Gastrocnemius medialis (tissue), 4 donors: ENCODE results near the gene MICB. TPM values are rescaled to one million over a fixed set of nuclear protein-coding genes. Genes with fewer than 3 reads are reported as not detected.

ENCODE experiments used
- ATAC-seq, 2 donors: fragments of 150-250 bp; one replicate each; pipeline ENCODE4 v1.9.1; 2016
- DNase-seq, 2 donors: peaks; one replicate each; pipeline ENCODE4 v3.0.0-alpha.2; 2019
- H3K27ac ChIP-seq, 4 donors: fragments of 200-600 bp; sonication (generic); 1 replicate in 1 of 4; 2 replicates in 3 of 4; pipeline ENCODE4 v1.5.1; 2016 to 2018; ENCODE audit warnings: mild to moderate bottlenecking in 2 of 4, moderate library complexity in 1 of 4
- H3K27me3 ChIP-seq, 3 donors: fragments of 200-600 bp; sonication (generic) in 2 of 3; 1 replicate in 1 of 3; 2 replicates in 2 of 3; pipeline versions ENCODE4 v1.5.1 to v1.6.0; 2016 to 2019; ENCODE audit warnings: mild to moderate bottlenecking in 1 of 3, moderate library complexity in 1 of 3
- H3K36me3 ChIP-seq, 2 donors: fragments of 200-600 bp; sonication (generic) in 1 of 2; one replicate each; pipeline ENCODE4 v1.5.1; 2017 to 2018
- H3K4me1 ChIP-seq, 2 donors: fragments of 200-600 bp; sonication (generic) in 1 of 2; one replicate each; pipeline ENCODE4 v1.5.1; 2016 to 2017; ENCODE audit warnings: mild to moderate bottlenecking in 2 of 2
- H3K4me3 ChIP-seq, 4 donors: fragments of 200-600 bp; sonication (generic) in 3 of 4; 1 replicate in 1 of 4; 2 replicates in 3 of 4; pipeline ENCODE4 v1.5.1; 2016 to 2019; ENCODE audit warnings: mild to moderate bottlenecking in 2 of 4
- H3K9me3 ChIP-seq, 3 donors: fragments of 200-600 bp; sonication (generic) in 2 of 3; 1 replicate in 1 of 3; 2 replicates in 2 of 3; pipeline ENCODE4 v1.5.1; 2016 to 2019
- CTCF ChIP-seq, 5 experiments: fragments of 450-650 bp in 3 of 5; fragments of 200-600 bp in 2 of 5; sonication (generic) in 2 of 5; IDR thresholded peaks in 4 of 5; conservative IDR thresholded peaks in 1 of 5; 1 replicate in 4 of 5; 2 replicates in 1 of 5; pipeline ENCODE4 v1.5.1; 2016 to 2019; ENCODE audit warnings: antibody characterized with exemption in 5 of 5, mild to moderate bottlenecking in 3 of 5, moderate library complexity in 3 of 5
- POLR2A ChIP-seq, 2 donors: fragments of 450-650 bp; IDR thresholded peaks; one replicate each; pipeline ENCODE4 v1.6.1; 2017; ENCODE audit warnings: antibody characterized with exemption in 2 of 2, mild to moderate bottlenecking in 2 of 2, moderate library complexity in 2 of 2
- in situ Hi-C, 4 donors: fragments of 200-750 bp; cut with MboI; loops; one replicate each; pipeline versions ENCODE4 v1.15.0 to v1.8.0; 2017; ENCODE audit warnings: low sequenced_read_pairs in 4 of 4
- intact Hi-C: fragments of 100-400 bp; cut with DNase I; formaldehyde crosslinking; loops from one replicate; pipeline ENCODE4 v1.15.1; 2023; ENCODE audit warnings: low total_unique reads
- total RNA-seq, 4 donors: library from RNA; depleted of rRNA; stranded (reverse); fragments of >200 nt; gene quantifications; one replicate each; pipeline versions ENCODE4 v1.1.0 to v1.2.3, GENCODE V29; 2016

MICB gene
- total RNA-seq, 4 donors from 2014 or later = 0.20 to 1.2 (median 0.50) TPM

DNA sequence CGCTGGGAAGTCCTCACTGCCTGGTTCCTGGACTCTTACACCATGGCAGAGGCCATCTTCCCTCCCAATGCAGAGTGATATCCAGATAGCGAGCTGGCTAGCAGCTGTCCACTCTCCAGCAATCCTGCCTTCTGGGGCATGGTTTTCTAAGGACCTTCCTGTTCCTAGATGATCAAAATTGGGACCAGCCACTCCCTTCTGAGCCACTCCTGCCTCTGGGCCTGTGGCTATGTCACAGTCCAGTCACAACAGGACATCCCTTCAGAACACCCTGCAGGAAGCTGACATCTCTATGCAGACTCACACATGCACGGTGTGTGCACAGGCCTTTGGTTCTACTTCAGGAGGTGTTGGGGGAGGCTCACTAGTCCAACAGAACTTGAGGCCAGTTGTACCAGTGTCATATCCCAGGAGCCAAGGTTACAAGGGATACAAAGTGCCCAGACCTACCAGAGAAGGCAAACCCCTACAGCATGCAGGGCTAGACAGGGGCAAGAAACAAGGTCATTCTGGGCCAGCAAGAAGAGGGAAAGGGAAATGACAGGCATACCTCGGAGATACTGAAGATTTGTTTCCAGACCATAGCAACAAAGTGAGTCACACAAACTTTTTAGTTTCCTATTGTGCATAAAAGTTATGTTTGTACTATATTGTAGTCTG is 28.1 kb downstream of the MICB start:
- Histone ChIP-seq H3K4me3 (no peak overlapping the region), H3K36me3 (peaks cover 0 to 15% of the 10 kb centered on the region in 2 donors), H3K27ac (no peak overlapping the region), H3K27me3 (no peaks in the 10 kb centered on the region), H3K9me3 (no peaks in the 10 kb centered on the region), H3K4me1 (no peaks in the 10 kb centered on the region)
- TF ChIP-seq CTCF (IDR thresholded peaks at IDR 0.05 in 4 of 5, conservative IDR thresholded peaks at IDR 0.05 in 1 of 5) (no peak), POLR2A (IDR thresholded peaks at IDR 0.05) (no peak)
- intact Hi-C loops = no loop called here
- ATAC-seq = no peak
- in situ Hi-C loops = loop anchor here in 1 of 4 donors (25.0 kb wide), 1 partner anchor 661 kb away; the partner anchor contains the start of genes AGER, AGPAT1, GPSM3 and PBX2
- DNase-seq = no peak

DNA sequence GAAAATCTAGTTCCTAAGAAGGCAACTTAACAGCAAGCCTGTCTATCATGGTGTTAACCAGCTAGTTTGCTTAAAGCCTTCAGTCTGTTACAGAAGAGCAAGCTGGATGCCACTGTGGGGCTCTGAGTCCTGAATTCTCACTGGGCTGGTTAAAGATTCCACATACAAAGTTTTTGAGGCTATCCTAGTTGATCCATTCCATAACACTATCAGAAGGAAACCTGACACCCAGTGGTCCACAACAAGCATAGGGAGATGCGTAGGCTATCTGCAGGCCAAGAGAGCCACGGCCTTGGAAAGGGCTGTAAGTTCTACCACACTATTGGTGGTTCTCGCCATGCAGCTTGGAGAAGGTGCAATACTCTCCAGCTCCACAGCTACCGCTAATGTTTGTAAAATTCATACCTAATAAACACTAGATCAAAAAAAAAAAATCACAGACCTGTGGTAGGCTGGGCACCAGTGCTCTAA is 30.4 kb downstream of the MICB start:
- ATAC-seq = no peak
- Histone ChIP-seq H3K27ac (no peak overlapping the region), H3K4me3 (no peak overlapping the region), H3K4me1 (no peaks in the 10 kb centered on the region), H3K27me3 (no peaks in the 10 kb centered on the region), H3K9me3 (no peaks in the 10 kb centered on the region), H3K36me3 (peaks cover 0 to 38% of the 10 kb centered on the region in 2 donors)
- DNase-seq = no peak
- intact Hi-C loops (no loop called here), in situ Hi-C loops (loop anchor here in 1 of 4 donors (25.0 kb wide), 1 partner anchor 659 kb away; the partner anchor contains the start of genes AGER, AGPAT1, GPSM3 and PBX2)
- TF ChIP-seq POLR2A (IDR thresholded peaks at IDR 0.05) = no peak
- no peak for TF ChIP-seq CTCF (IDR thresholded peaks at IDR 0.05 in 4 of 5, conservative IDR thresholded peaks at IDR 0.05 in 1 of 5)

GRCh38 chr6:31528821-31529328 is 30.9 kb downstream of the MICB start, which contains the start of gene MCCD1:
TSS of gene MCCD1 (plus strand) at chr6:31528962. CDS start at chr6:31529015, 53 bp downstream.
- peaks cover 0 to 43% of the 10 kb centered on the region in 2 donors for H3K36me3 ChIP-seq
- in situ Hi-C loops = loop anchor here in 1 of 4 donors (25.0 kb wide), 1 partner anchor 658 kb away; the partner anchor contains the start of genes AGER, AGPAT1, GPSM3 and PBX2
- no peaks in the 10 kb centered on the region for H3K9me3 ChIP-seq
- ATAC-seq (no peak), DNase-seq (no peak)
- no peak within 1 kb of the TSS for H3K4me3 ChIP-seq
- TF ChIP-seq POLR2A (IDR thresholded peaks at IDR 0.05) = no peak
- no peak for TF ChIP-seq CTCF (IDR thresholded peaks at IDR 0.05 in 4 of 5, conservative IDR thresholded peaks at IDR 0.05 in 1 of 5)
- no peaks in the 10 kb centered on the region for H3K4me1 ChIP-seq
- no peak within 1 kb of the TSS for H3K27ac ChIP-seq
- intact Hi-C loops = no loop called here
- H3K27me3 ChIP-seq = no peaks in the 10 kb centered on the region

- intact Hi-C loops = no loop called here
Observed at GRCh38 chr6:31529329-31530150, 31.6 kb downstream of the MICB start.

More at GRCh38 chr6:31529329-31530150, 31.6 kb downstream of the MICB start:
- TF ChIP-seq CTCF (IDR thresholded peaks at IDR 0.05 in 4 of 5, conservative IDR thresholded peaks at IDR 0.05 in 1 of 5) (no peak), POLR2A (IDR thresholded peaks at IDR 0.05) (no peak)
- H3K4me1 ChIP-seq = no peaks in the 10 kb centered on the region
- in situ Hi-C loops = loop anchor here in 1 of 4 donors (25.0 kb wide), 1 partner anchor 658 kb away; the partner anchor contains the start of genes AGER, AGPAT1, GPSM3 and PBX2
- no peaks in the 10 kb centered on the region for H3K27me3 ChIP-seq
- peaks cover 0 to 50% of the 10 kb centered on the region in 2 donors for H3K36me3 ChIP-seq
- no peaks in the 10 kb centered on the region for H3K9me3 ChIP-seq
- no peak overlapping the region for H3K27ac ChIP-seq
- no peak for DNase-seq
- no peak overlapping the region for H3K4me3 ChIP-seq
- ATAC-seq = no peak
